ENCODE results near the gene HEATR5B.

GRCh38 chr2:37059841-37060240 lies 24.3 kb downstream of the HEATR5B start:
- TF ChIP-seq CTCF (IDR thresholded peaks at IDR 0.05; ENCODE audit: insufficient read depth, low read length, poor library complexity, severe bottlenecking) (no peak), EZH2phosphoT487 (conservative IDR thresholded peaks at IDR 0.05; ENCODE audit: low read length) (no peak)
